A549 (cell line): ENCODE data around the gene TBL1XR1.

ENCODE experiments used
- CTCF ChIP-seq: fragments of >200 bp; sonication (Bioruptor Twin); formaldehyde crosslinking; IDR thresholded peaks from 3 replicates; pipeline ENCODE4 v1.5.1; 2016
- EP300 ChIP-seq, 2 experiments: fragments of >200 bp; sonication (Bioruptor Twin); formaldehyde crosslinking; IDR thresholded peaks; 2 replicates in 1 of 2; 3 replicates in 1 of 2; pipeline ENCODE4 v1.6.1; 2016 to 2017
- HDAC2 ChIP-seq: fragments of 200-600 bp; sonication (generic); IDR thresholded peaks from 2 replicates; pipeline ENCODE4 v1.6.1; 2016
- HMGXB4 ChIP-seq: fragments of 250-450 bp; sonication (Bioruptor Pico); IDR thresholded peaks from 2 replicates; pipeline ENCODE4 v1.5.0; 2021; ENCODE audit warnings: mild to moderate bottlenecking, moderate library complexity, borderline replicate concordance
- JUN ChIP-seq, 2 experiments: fragments of >200 bp; sonication (Bioruptor Twin); formaldehyde crosslinking; IDR thresholded peaks; 2 replicates in 1 of 2; 3 replicates in 1 of 2; pipeline ENCODE4 v1.6.1; 2016 to 2017
- JUNB ChIP-seq: fragments of >200 bp; sonication (Bioruptor Twin); formaldehyde crosslinking; IDR thresholded peaks from 2 replicates; pipeline ENCODE4 v1.6.1; 2016
- KDM1A ChIP-seq: fragments of 200-600 bp; sonication (generic); IDR thresholded peaks from 2 replicates; pipeline ENCODE4 v1.6.1; 2016; ENCODE audit warnings: low read depth, mild to moderate bottlenecking
- MYC ChIP-seq: IDR thresholded peaks from 2 replicates; pipeline ENCODE4 v1.6.1; 2012; ENCODE audit warnings: mild to moderate bottlenecking, inconsistent platforms, low read length, improper control_type of control experiment, borderline replicate concordance
- NFE2L2 ChIP-seq: fragments of 150-350 bp; conservative IDR thresholded peaks from 2 replicates; pipeline ENCODE4 v1.6.1; 2014; ENCODE audit warnings: low read length
- POLR2A ChIP-seq: IDR thresholded peaks from 2 replicates; pipeline ENCODE4 v1.6.1; 2012; ENCODE audit warnings: mild to moderate bottlenecking, low read length
- RAD21 ChIP-seq, 2 experiments: fragments of >200 bp in 1 of 2; sonication (Bioruptor Twin) in 1 of 2; formaldehyde crosslinking in 1 of 2; IDR thresholded peaks in 1 of 2; conservative IDR thresholded peaks in 1 of 2; 2 replicates in 1 of 2; 3 replicates in 1 of 2; pipeline ENCODE4 v1.6.1; 2012 to 2018; ENCODE audit warnings: inconsistent platforms in 1 of 2

- no peak for TF ChIP-seq CTCF
- TF ChIP-seq KDM1A, result no peak
- TF ChIP-seq POLR2A, result no peak
- TF ChIP-seq JUNB, result no peak
- TF ChIP-seq EP300 (IDR thresholded peaks at IDR 0.05), result no peak
- TF ChIP-seq HDAC2, result no peak
- no peak for TF ChIP-seq NFE2L2
- no peak for TF ChIP-seq HMGXB4 (CRISPR knock-in tag)
- TF ChIP-seq RAD21 (conservative IDR thresholded peaks at IDR 0.05 in 1 of 2, IDR thresholded peaks at IDR 0.05 in 1 of 2), result no peak
- no peak for TF ChIP-seq MYC
- no peak for TF ChIP-seq JUN (IDR thresholded peaks at IDR 0.05)
These were observed 65.2 kb downstream of the TBL1XR1 start for GRCh38 chr3:177131927-177132636.
